ENCODE results near the gene NELFA.

- no peak for TF ChIP-seq CTCF (IDR thresholded peaks at IDR 0.05; ENCODE audit: low read depth, low read length, missing input control)
- no peak for TF ChIP-seq RAD21 (IDR thresholded peaks at IDR 0.05)
- no peak for TF ChIP-seq ZBTB33 (IDR thresholded peaks at IDR 0.05)
- no peak for TF ChIP-seq EGR1 (IDR thresholded peaks at IDR 0.05; ENCODE audit: low read depth in 2 of 2)
- no peak for TF ChIP-seq HNF4A (conservative IDR thresholded peaks at IDR 0.05)
- no peak for TF ChIP-seq YY1 (IDR thresholded peaks at IDR 0.05)
Measured at GRCh38 chr4:1970926-1971325, 37.8 kb downstream of the NELFA start.
